ENCODE results near the gene TMEM212.

Gene TMEM212

GRCh38 chr3:171804618-171805389 is 38.3 kb upstream of the TMEM212 start:
- no peaks in the 10 kb centered on the region for H3K79me1 ChIP-seq (ENCODE audit: low read length)
- H3K4me2 ChIP-seq (ENCODE audit: low read length) = no peak overlapping the region
- no peak overlapping the region for H2AK5ac ChIP-seq (ENCODE audit: low read length)
- no peak for DNase-seq
- H3K27me3 ChIP-seq (ENCODE audit: insufficient read depth, low read length) = no peaks in the 10 kb centered on the region
- H3K14ac ChIP-seq (ENCODE audit: low read length) = no peak overlapping the region
- no CpG with 5 or more reads among the region's 6 CpGs for WGBS (ENCODE audit: extremely low coverage, insufficient coverage, insufficient read length)
- no peak overlapping the region for H3K18ac ChIP-seq (ENCODE audit: low read length)
- H3K36me3 ChIP-seq (ENCODE audit: control insufficient read depth in 1 of 2, insufficient read depth in 2 of 2, low read length in 2 of 2) = no peaks in the 10 kb centered on the region
- H4K91ac ChIP-seq (ENCODE audit: low read depth, low read length) = no peak overlapping the region
- no peaks in the 10 kb centered on the region for H3K9me3 ChIP-seq (ENCODE audit: insufficient read depth, low read depth, low read length)
- peaks cover 0 to 4% of the 10 kb centered on the region in 2 experiments for H3K4me1 ChIP-seq (ENCODE audit: control insufficient read depth in 1 of 2, insufficient read depth in 2 of 2, low read length in 2 of 2)
- no peak overlapping the region for H2BK12ac ChIP-seq (ENCODE audit: low read length)
- no peak overlapping the region for H3K4me3 ChIP-seq (ENCODE audit: low read depth, low read length)
- H3K9ac ChIP-seq (ENCODE audit: low read length) = no peak overlapping the region
- no peak overlapping the region for H4K12ac ChIP-seq (ENCODE audit: low read depth, low read length)
- H2AFZ ChIP-seq (ENCODE audit: insufficient read depth, low read length, poor library complexity) = no peak overlapping the region
- no peaks in the 10 kb centered on the region for H3K79me2 ChIP-seq (ENCODE audit: control insufficient read depth, insufficient read depth, low read length, poor library complexity)
- no peak overlapping the region for H2BK5ac ChIP-seq (ENCODE audit: low read depth, low read length, poor library complexity)
- no peak overlapping the region for H3K27ac ChIP-seq (ENCODE audit: low read depth, low read length)
- H3K23ac ChIP-seq (ENCODE audit: low read length) = no peak overlapping the region
- no peak overlapping the region for H3K4ac ChIP-seq (ENCODE audit: low read depth, low read length)
- H2BK120ac ChIP-seq (ENCODE audit: insufficient read depth, low read length, poor library complexity) = no peak overlapping the region
- no peak overlapping the region for H4K8ac ChIP-seq (ENCODE audit: low read depth, low read length)

GRCh38 chr3:171805687-171806086 is 37.5 kb upstream of the TMEM212 start:
- no CpG with 5 or more reads among the region's 3 CpGs for WGBS (ENCODE audit: extremely low coverage, insufficient coverage, insufficient read length)

GRCh38 chr3:171806200-171807128 is 36.7 kb upstream of the TMEM212 start:
- Histone ChIP-seq H3K9ac (ENCODE audit: low read length) (no peak overlapping the region), H3K4ac (ENCODE audit: low read depth, low read length) (no peak overlapping the region), H4K91ac (ENCODE audit: low read depth, low read length) (no peak overlapping the region), H3K4me2 (ENCODE audit: low read length) (no peak overlapping the region), H2BK120ac (ENCODE audit: insufficient read depth, low read length, poor library complexity) (no peak overlapping the region), H3K9me3 (ENCODE audit: insufficient read depth, low read depth, low read length) (no peaks in the 10 kb centered on the region), H2BK5ac (ENCODE audit: low read depth, low read length, poor library complexity) (no peak overlapping the region), H2AFZ (ENCODE audit: insufficient read depth, low read length, poor library complexity) (no peak overlapping the region), H2AK5ac (ENCODE audit: low read length) (no peak overlapping the region), H3K18ac (ENCODE audit: low read length) (no peak overlapping the region), H3K36me3 (ENCODE audit: control insufficient read depth in 1 of 2, insufficient read depth in 2 of 2, low read length in 2 of 2) (no peaks in the 10 kb centered on the region), H3K27ac (ENCODE audit: low read depth, low read length) (no peak overlapping the region), H3K23ac (ENCODE audit: low read length) (no peak overlapping the region), H3K4me1 (ENCODE audit: control insufficient read depth in 1 of 2, insufficient read depth in 2 of 2, low read length in 2 of 2) (peaks cover 0 to 5% of the 10 kb centered on the region in 2 experiments), H3K27me3 (ENCODE audit: insufficient read depth, low read length) (no peaks in the 10 kb centered on the region), H4K12ac (ENCODE audit: low read depth, low read length) (no peak overlapping the region), H3K4me3 (ENCODE audit: low read depth, low read length) (no peak overlapping the region), H4K8ac (ENCODE audit: low read depth, low read length) (no peak overlapping the region), H3K79me2 (ENCODE audit: control insufficient read depth, insufficient read depth, low read length, poor library complexity) (no peaks in the 10 kb centered on the region), H3K14ac (ENCODE audit: low read length) (no peak overlapping the region), H3K79me1 (ENCODE audit: low read length) (no peaks in the 10 kb centered on the region), H2BK12ac (ENCODE audit: low read length) (no peak overlapping the region)
- WGBS (ENCODE audit: extremely low coverage, insufficient coverage, insufficient read length) = no CpG with 5 or more reads among the region's 5 CpGs
- DNase-seq = no peak

More at GRCh38 chr3:171805687-171806086, 37.5 kb upstream of the TMEM212 start:
- H2BK12ac ChIP-seq (ENCODE audit: low read length) = no peak overlapping the region
- no peaks in the 10 kb centered on the region for H3K36me3 ChIP-seq (ENCODE audit: control insufficient read depth in 1 of 2, insufficient read depth in 2 of 2, low read length in 2 of 2)
- H3K4me2 ChIP-seq (ENCODE audit: low read length) = no peak overlapping the region
- no peaks in the 10 kb centered on the region for H3K27me3 ChIP-seq (ENCODE audit: insufficient read depth, low read length)
- no peak overlapping the region for H2BK120ac ChIP-seq (ENCODE audit: insufficient read depth, low read length, poor library complexity)
- no peaks in the 10 kb centered on the region for H3K79me2 ChIP-seq (ENCODE audit: control insufficient read depth, insufficient read depth, low read length, poor library complexity)
- H4K8ac ChIP-seq (ENCODE audit: low read depth, low read length) = no peak overlapping the region
- DNase-seq = no peak
- H3K27ac ChIP-seq (ENCODE audit: low read depth, low read length) = no peak overlapping the region
- H3K4me3 ChIP-seq (ENCODE audit: low read depth, low read length) = no peak overlapping the region
- H2AFZ ChIP-seq (ENCODE audit: insufficient read depth, low read length, poor library complexity) = no peak overlapping the region
- no peak overlapping the region for H2BK5ac ChIP-seq (ENCODE audit: low read depth, low read length, poor library complexity)
- no peak overlapping the region for H3K23ac ChIP-seq (ENCODE audit: low read length)
- H3K4me1 ChIP-seq (ENCODE audit: control insufficient read depth in 1 of 2, insufficient read depth in 2 of 2, low read length in 2 of 2) = peaks cover 0 to 5% of the 10 kb centered on the region in 2 experiments
- no peak overlapping the region for H4K91ac ChIP-seq (ENCODE audit: low read depth, low read length)
- H3K14ac ChIP-seq (ENCODE audit: low read length) = no peak overlapping the region
- no peaks in the 10 kb centered on the region for H3K9me3 ChIP-seq (ENCODE audit: insufficient read depth, low read depth, low read length)
- H4K12ac ChIP-seq (ENCODE audit: low read depth, low read length) = no peak overlapping the region
- no peak overlapping the region for H3K9ac ChIP-seq (ENCODE audit: low read length)
- no peak overlapping the region for H2AK5ac ChIP-seq (ENCODE audit: low read length)
- H3K79me1 ChIP-seq (ENCODE audit: low read length) = no peaks in the 10 kb centered on the region
- H3K4ac ChIP-seq (ENCODE audit: low read depth, low read length) = no peak overlapping the region
- no peak overlapping the region for H3K18ac ChIP-seq (ENCODE audit: low read length)

- no peak for DNase-seq
- Histone ChIP-seq H2BK12ac (ENCODE audit: low read length) (no peak overlapping the region), H3K4me1 (ENCODE audit: control insufficient read depth in 1 of 2, insufficient read depth in 2 of 2, low read length in 2 of 2) (peaks cover 0 to 7% of the 10 kb centered on the region in 2 experiments), H2BK120ac (ENCODE audit: insufficient read depth, low read length, poor library complexity) (no peak overlapping the region), H3K4me3 (ENCODE audit: low read depth, low read length) (no peak overlapping the region), H3K9me3 (ENCODE audit: insufficient read depth, low read depth, low read length) (no peaks in the 10 kb centered on the region), H3K4me2 (ENCODE audit: low read length) (no peak overlapping the region), H4K91ac (ENCODE audit: low read depth, low read length) (no peak overlapping the region), H3K27ac (ENCODE audit: low read depth, low read length) (no peak overlapping the region), H3K4ac (ENCODE audit: low read depth, low read length) (no peak overlapping the region), H2AFZ (ENCODE audit: insufficient read depth, low read length, poor library complexity) (no peak overlapping the region), H3K79me2 (ENCODE audit: control insufficient read depth, insufficient read depth, low read length, poor library complexity) (no peaks in the 10 kb centered on the region), H4K12ac (ENCODE audit: low read depth, low read length) (no peak overlapping the region), H2BK5ac (ENCODE audit: low read depth, low read length, poor library complexity) (no peak overlapping the region), H3K79me1 (ENCODE audit: low read length) (no peaks in the 10 kb centered on the region), H4K8ac (ENCODE audit: low read depth, low read length) (no peak overlapping the region), H2AK5ac (ENCODE audit: low read length) (no peak overlapping the region), H3K36me3 (ENCODE audit: control insufficient read depth in 1 of 2, insufficient read depth in 2 of 2, low read length in 2 of 2) (no peaks in the 10 kb centered on the region), H3K14ac (ENCODE audit: low read length) (no peak overlapping the region), H3K27me3 (ENCODE audit: insufficient read depth, low read length) (no peaks in the 10 kb centered on the region), H3K9ac (ENCODE audit: low read length) (no peak overlapping the region), H3K23ac (ENCODE audit: low read length) (no peak overlapping the region), H3K18ac (ENCODE audit: low read length) (no peak overlapping the region)
- WGBS (ENCODE audit: extremely low coverage, insufficient coverage, insufficient read length) = no CpG with 5 or more reads among the region's 7 CpGs
Measured at GRCh38 chr3:171807129-171807675, 35.9 kb upstream of the TMEM212 start.

Data from trophoblast cell (in vitro differentiated cells and primary cell).